Putamen (tissue), 1 donor: Measurements from ENCODE around the gene JAKMIP1.
A peak's percentile ranks its signal among the peaks of the same experiment; 100 is the strongest.

Experiments
- DNase-seq: peaks from one replicate; pipeline ENCODE4 v3.0.0-alpha.2; 2016; ENCODE audit warnings: low spot score

Gene JAKMIP1

GRCh38 chr4:6042293-6043063, 157.9 kb downstream of the JAKMIP1 start:
- DNase-seq: no peak

- no peak for DNase-seq
Observed at GRCh38 chr4:6041800-6042199, 158.5 kb downstream of the JAKMIP1 start.

- no peak for DNase-seq
Observed at GRCh38 chr4:6038711-6039110, 161.6 kb downstream of the JAKMIP1 start.

GRCh38 chr4:6035786-6036185, 164.6 kb downstream of the JAKMIP1 start:
- no peak for DNase-seq

- DNase-seq: no peak
Observed at GRCh38 chr4:6033381-6033780, 167.0 kb downstream of the JAKMIP1 start.

DNA sequence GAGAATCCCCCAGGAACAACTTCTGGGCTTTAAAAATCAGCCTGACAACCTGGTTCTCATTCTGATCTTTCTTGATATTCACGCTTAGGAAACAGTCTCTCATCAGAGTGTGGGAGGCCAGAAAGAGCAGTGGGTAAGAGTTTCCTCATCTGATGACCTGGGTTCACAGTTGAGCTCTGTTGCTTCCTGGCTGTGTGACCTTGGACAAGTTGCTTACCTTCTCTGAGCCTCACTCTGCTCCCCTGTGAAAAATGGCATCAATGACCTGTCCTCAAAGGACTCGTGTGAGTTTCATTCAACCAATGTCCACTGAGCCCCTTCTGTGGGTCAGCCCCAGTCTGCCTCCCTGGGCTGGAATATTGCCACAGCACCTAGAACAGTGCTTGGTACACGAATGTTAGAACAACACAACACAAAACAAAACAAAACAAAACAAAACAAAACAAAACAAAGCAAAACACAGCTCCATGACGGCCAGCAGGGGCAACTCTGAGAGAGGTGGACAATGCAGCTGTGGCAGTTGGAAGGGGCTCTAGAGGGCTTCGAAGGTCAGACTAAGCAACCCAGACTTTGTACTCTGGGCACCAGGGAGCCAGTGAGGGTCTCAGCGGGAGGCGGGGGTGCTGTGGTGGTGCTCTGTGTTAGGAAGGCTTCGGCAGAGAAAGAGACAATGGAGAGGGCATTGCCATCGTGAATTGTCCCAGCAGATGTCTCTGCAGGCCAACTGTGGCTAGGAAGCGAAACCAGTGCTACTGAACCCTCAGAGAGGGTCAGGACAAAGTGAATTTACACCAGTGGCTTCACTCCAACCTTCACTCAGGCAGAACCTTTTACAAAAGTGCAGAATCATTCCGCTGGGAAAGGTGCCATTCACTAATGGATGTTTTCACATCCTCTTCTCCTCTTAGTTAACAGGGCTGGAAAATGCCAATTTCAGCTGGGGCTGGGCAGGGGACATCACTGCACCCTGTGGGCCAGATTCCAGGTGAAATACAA, 167.8 kb downstream of the JAKMIP1 start:
- peak; percentile 52 for DNase-seq

DNA sequence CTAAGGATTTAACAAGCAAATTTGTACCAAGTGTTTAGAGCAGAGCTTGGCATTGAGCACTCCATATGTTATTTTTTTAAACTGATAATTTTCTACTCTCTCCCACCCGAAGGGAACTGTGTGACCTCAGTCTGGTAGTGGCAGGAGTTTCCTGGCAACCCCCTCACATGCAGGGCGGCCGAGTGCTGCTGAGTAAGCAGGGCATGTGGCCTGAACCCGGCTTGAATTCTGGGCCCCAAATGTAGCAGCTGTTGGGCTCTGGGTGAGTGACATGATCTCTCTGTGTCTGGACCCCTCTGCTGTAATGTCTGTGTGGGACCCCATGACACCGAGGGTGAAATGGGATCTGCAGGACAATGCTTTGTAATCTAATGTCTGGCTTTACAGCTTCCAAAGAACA, 168.5 kb downstream of the JAKMIP1 start:
- DNase-seq: no peak

GRCh38 chr4:6030679-6031078, 169.7 kb downstream of the JAKMIP1 start:
- no peak for DNase-seq

DNA sequence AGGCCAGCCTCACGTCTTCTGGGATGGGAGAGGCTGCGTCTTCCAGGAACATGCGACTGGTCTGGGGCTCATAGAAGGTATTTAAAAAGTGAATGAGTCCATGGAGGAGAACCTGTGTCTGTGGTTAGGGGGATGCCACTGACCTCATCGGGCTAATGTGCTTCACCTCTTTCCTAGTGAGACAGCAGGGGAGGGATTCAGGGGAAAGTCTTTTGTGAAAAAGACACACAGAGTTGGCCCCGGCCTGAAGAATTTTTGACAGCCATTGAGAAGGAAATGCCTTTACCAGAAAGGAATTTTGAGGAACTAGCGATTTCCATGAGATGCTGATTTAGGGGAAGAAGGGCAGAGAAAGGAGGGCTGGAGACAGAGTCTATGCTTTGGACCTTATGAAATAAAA, 171.1 kb downstream of the JAKMIP1 start:
- DNase-seq: no peak

DNA sequence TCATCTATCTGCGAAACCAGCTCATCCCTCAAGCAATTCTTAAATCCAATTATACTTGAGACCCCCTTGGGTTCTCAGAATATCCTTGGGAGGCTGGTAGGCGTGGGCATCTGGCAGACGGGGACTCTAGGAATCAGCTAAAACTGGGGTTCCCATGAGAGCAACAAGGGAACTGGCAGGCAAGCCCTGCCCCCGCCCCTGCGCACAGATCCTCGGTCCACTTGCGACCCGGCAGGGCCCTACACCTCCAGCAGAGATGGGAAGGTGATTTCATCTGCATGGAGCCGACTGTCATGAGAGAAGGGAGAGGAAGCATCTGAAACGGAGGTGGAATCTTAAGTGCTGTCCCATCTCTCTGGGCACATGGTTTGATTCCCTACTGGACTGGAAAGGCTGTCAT, 172.2 kb downstream of the JAKMIP1 start:
- no peak for DNase-seq

GRCh38 chr4:6027392-6027791, 173.0 kb downstream of the JAKMIP1 start:
- no peak for DNase-seq

DNA sequence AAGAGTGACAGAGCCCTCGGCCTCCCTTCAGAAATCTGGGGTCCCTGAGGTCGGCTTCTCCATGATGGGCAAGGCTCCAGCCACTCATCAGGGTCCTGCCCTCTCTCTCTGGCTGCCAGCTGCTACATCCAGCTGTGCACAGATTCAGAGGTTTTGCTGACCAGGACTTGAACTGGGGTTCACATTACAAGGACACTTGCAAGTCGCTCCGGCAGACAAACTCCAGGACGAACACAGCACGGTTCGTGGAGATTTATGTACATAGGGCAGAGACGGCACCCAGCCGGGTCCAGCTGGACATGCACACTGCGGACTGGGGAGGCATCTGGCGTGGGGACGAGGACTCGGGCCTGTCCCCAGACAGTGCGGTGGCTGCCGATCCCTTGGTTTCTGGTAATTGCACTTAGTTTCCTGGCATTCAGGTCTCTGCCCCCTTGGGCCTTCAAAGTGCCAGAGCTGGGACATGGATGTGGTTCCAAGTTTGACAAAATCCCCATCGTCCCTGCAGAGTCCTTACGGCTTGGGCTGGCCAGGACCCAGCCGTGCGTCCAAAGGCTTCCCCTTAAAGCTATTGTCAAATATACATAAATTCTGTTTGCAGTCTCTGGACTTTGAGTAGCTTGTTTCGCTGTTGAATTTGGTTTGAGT, 175.9 kb downstream of the JAKMIP1 start:
- no peak for DNase-seq

- DNase-seq: no peak
Observed at GRCh38 chr4:6023731-6024130, 176.6 kb downstream of the JAKMIP1 start.

- DNase-seq: no peak
Observed at GRCh38 chr4:6022607-6023288, 177.6 kb downstream of the JAKMIP1 start.

DNA sequence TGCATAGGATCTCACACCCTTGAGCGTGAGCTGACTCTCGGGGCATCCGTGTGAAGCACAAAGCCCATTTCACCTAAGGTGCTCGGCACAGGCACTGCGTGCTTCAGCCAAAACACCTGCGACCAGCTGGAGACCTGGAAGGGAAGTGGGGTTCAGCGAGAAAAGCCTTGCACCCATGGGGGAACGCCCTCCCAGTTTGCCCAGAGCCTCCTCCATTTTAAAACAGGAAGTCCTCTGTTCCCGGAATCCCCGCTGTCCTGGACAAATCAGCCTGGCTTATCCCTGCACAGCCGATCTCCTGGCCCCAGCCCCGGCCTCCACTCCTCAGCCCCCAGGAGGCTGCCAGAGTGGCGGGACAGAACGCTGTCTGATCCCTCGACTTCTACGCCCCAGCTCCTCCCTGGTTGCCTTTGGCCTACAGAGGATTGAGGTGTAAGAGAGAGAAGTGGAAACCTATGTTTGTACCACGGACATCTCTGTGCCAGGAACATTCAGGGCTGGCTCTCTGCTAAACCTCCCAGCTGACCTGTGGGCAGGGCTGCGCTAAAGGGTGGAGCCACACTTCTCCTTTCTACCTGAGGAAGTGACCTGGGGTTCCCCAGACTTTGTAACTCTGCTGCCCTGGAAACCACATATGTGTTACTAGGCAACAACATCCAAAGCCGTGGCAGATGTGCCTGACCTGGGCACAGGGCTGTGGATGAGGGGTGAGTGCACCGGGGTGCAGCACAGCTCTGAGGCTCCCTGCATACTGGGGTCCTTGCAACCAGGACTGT, 178.3 kb downstream of the JAKMIP1 start:
- DNase-seq: no peak

- DNase-seq: peak; percentile 61
Observed at GRCh38 chr4:6020613-6021012, 179.7 kb downstream of the JAKMIP1 start.

GRCh38 chr4:6019316-6020263, 180.8 kb downstream of the JAKMIP1 start:
- DNase-seq: peak; percentile 64

DNA sequence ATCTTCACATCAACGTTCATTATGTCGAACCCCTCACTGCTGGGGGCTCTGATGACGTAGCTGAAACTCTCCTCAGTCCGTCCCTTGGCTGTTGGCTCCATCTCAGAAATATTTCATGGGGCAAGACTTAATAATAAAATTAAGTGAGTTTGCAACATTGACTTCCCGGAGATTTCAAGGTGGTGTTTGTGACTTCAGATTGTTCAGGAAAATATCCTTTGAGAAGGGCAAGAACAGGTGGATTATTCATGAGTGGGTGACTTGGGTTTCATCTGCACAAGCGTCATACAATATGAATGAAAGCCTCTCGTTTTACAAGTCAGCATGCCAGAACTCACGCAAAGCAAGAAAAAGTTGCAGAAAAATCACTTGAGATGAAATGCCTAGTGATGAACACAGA, 182.0 kb downstream of the JAKMIP1 start, which contains the start of gene C4orf50:
TSS of gene C4orf50 (minus strand) at position 101 of the 400 bp plus-strand sequence.
- no peak for DNase-seq

- DNase-seq: peak; percentile 34
Observed at GRCh38 chr4:6017800-6018199, 182.5 kb downstream of the JAKMIP1 start.

GRCh38 chr4:6017030-6017429, 183.3 kb downstream of the JAKMIP1 start:
- DNase-seq: no peak
